GM21447 (cell line): ENCODE data around the gene GNPDA1.
"Not testable (repeated sequence)": the region's sequence is repeated elsewhere in the genome, so short reads cannot be mapped to it uniquely, and the experiment has no call there.

Experiments
- ATAC-seq: cut with Tn5 transposase; IDR thresholded peaks from one replicate; pipeline ENCODE4 v1.9.1; 2021; ENCODE audit not compliant: unreplicated experiment

GNPDA1 gene

GRCh38 chr5:142012792-142013388 is at the start of gene GNPDA1:
Gene GNPDA1, minus strand, starts transcription at chr5:142013027. Its CDS starts 992 bp downstream, at chr5:142012035.
- peak; percentile 40 for ATAC-seq

- ATAC-seq, result no peak
Measured at GRCh38 chr5:142059304-142059940, 46.6 kb upstream of the GNPDA1 start.

- ATAC-seq, result no peak
Measured at GRCh38 chr5:142057697-142058056, 44.9 kb upstream of the GNPDA1 start.

GRCh38 chr5:142056816-142057696 is 44.2 kb upstream of the GNPDA1 start:
- ATAC-seq, result no peak

GRCh38 chr5:142055301-142055700 is 42.5 kb upstream of the GNPDA1 start:
- no peak for ATAC-seq

GRCh38 chr5:142053426-142054151 is 40.8 kb upstream of the GNPDA1 start:
- ATAC-seq, result no peak

GRCh38 chr5:142052026-142052425 is 39.2 kb upstream of the GNPDA1 start:
- ATAC-seq, result not testable (repeated sequence)

GRCh38 chr5:142048272-142048671 is 35.4 kb upstream of the GNPDA1 start:
- ATAC-seq, result no peak

GRCh38 chr5:142046191-142046590 is 33.4 kb upstream of the GNPDA1 start:
- ATAC-seq, result no peak

- ATAC-seq, result not testable (repeated sequence)
Measured at GRCh38 chr5:142040881-142041280, 28.1 kb upstream of the GNPDA1 start.

GRCh38 chr5:142040285-142040684 is 27.5 kb upstream of the GNPDA1 start:
- ATAC-seq, result no peak

- ATAC-seq, result no peak
Measured at GRCh38 chr5:142038735-142039134, 25.9 kb upstream of the GNPDA1 start.

- not testable (repeated sequence) for ATAC-seq
Measured at GRCh38 chr5:142037599-142037998, 24.8 kb upstream of the GNPDA1 start.

- ATAC-seq, result no peak
Measured at GRCh38 chr5:142036918-142037317, 24.1 kb upstream of the GNPDA1 start.

GRCh38 chr5:142034994-142035393 is 22.2 kb upstream of the GNPDA1 start:
- ATAC-seq, result no peak

- ATAC-seq, result not testable (repeated sequence)
Measured at GRCh38 chr5:142033632-142034567, 21.1 kb upstream of the GNPDA1 start.

- no peak for ATAC-seq
Measured at GRCh38 chr5:142032747-142033631, 20.2 kb upstream of the GNPDA1 start.

- ATAC-seq, result no peak
Measured at GRCh38 chr5:142032150-142032549, 19.3 kb upstream of the GNPDA1 start.

GRCh38 chr5:142025637-142026036 is 12.8 kb upstream of the GNPDA1 start:
- ATAC-seq, result no peak
